Epithelial cell of prostate (primary cell): ENCODE measurements around the gene CPNE5.

Experiments
- DNase-seq: peaks from one replicate; pipeline ENCODE4 v3.0.0-alpha.2; 2011; ENCODE audit warnings: low read depth, low spot score
- H3K27ac ChIP-seq: fragments of 450-650 bp; 2 replicates; pipeline ENCODE4 v1.5.1; 2017; ENCODE audit warnings: mild to moderate bottlenecking

The CPNE5 gene

DNA sequence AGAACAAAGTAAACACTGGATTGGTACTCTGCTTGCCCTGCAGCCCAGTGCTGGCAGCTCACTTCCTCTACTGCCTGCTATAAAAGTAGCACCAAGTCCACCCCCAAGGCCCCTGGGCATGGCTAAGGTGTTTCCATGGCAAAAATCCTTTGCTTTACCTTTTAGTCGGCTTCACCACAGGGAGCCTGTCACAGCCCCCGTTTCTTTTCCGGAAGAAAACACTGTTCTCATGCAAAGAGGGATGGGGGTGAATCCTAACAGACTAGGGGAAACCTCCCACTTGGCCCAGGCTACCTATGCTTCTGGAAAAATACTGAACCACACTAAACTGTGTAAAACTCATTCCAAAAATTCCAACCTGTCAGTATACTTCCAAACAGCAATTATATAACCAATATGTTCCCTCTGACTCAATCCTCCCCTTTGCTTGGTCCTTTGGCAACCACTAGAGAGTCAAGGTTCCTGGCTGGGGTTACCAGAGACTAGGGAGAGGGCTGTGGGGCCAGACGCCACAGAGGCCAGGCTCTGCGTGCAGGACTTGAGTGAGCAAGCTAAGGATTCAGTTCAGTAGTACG, 19.2 kb upstream of the CPNE5 start:
- no peak overlapping the region for H3K27ac ChIP-seq
- DNase-seq, result no peak

DNA sequence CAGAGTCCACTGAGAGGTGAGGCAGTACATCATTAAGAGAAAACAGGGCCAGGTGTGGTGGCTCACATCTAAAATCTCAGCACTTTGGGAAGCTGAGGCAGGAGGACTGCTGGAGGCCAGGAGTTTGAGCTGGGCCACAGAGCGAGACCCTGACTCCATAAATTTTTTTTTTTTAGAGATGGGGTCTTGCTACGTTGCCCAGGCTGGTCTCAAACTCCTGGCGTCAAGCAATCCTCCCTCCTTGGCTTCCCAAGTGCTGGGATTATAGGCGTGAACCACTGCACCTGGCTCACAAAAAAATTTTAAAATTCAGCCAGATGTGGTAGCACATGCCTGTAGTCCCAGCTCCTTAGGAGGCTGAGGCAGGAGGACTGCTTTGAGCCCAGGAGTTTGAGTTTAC, 18.1 kb upstream of the CPNE5 start:
- DNase-seq, result no peak
- no peak overlapping the region for H3K27ac ChIP-seq

DNA sequence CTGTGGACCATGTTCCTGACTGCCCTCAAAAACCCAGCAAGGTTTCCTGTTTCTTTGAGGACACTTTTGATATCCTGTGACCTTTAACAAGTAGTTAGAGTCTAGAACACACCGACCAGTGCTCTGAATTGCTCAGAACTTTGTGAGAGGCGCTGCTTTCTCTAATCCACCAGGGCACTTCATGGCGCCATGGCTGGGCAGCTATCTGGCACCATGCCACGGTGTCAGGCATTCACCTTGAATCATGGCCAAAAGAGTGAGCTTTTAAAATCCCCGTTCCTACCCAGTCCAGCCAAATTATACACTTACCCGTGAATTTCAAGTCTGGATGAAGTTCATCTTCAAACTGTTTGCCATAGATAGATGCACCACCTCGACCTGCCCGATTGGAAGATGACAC, 17.0 kb upstream of the CPNE5 start:
- no peak overlapping the region for H3K27ac ChIP-seq

DNA sequence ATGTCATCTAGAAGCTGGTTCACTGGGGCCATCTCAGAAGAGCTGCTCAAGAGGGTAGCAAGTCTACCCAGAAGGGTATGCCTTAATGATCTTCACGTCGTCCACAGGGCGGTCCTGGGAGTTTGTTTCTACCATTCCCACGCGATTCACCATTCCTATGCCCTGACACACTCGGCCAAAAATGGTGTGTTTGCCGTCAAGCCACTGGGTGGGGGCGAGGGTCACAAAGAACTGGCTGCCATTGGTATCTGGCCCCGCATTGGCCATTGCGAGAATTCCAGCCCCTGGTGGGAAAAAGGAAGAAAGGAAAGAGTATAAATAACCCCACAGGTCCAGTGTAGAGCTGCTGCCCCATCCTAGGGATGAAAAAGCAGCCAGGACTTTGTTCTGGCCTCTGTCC, 16.5 kb upstream of the CPNE5 start:
- H3K27ac ChIP-seq, result no peak overlapping the region
- no peak for DNase-seq

More for the DNA sequence above, 17.0 kb upstream of the CPNE5 start:
- no peak for DNase-seq

DNA sequence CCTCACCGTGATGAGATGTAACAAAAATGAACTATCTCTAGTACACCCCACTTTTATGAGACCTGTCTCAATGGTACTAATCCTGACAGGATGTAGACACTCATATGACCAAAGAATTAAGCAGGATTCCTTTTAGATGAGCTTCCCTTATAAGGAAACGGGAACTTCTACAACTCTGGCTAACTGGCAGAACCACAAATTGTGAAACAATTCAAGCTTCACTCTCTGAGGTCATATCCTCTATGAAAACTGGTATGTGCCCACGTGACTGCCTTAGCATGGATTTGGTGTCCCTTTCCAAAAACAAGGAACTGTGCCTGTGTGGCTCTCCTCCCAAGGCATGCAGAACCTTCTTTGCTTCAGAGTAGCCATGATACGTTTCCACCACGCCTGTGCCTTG, 14.1 kb upstream of the CPNE5 start:
- H3K27ac ChIP-seq, result peak overlapping the region; percentile 81
- DNase-seq, result peak; percentile 58

DNA sequence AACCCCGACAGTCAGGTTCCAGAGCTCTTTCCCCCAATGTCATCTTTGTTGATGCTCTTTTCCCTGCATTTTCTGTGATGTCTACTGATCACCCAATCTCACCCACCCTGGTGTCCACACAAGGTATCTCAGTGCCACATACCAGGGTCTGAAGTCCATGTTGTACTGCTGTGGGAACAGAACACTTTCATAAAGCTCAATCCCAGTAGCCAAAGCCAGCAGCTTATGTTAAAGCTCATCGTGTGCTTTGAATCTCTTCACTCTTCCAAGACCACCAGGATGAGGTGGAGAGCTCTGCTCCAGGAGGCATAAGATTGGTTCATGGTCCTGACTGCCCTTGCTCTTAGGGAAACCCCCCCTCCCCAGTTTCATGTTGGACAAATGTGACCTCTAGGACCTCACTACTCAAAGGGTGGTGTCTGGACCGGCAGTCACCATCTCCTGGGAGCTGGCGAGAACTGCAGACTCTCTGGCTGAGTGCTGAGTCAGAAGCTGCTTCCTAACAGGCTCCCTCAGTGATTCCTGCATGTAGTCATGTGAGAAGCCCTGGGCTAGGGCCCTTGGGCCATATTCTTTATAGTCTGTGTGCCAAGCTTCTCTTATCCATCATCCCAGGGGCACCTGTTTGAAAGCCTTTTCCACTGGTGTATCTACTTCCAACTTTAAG, 13.4 kb upstream of the CPNE5 start:
- peak overlapping the region; percentile 81 for H3K27ac ChIP-seq
- no peak for DNase-seq

DNA sequence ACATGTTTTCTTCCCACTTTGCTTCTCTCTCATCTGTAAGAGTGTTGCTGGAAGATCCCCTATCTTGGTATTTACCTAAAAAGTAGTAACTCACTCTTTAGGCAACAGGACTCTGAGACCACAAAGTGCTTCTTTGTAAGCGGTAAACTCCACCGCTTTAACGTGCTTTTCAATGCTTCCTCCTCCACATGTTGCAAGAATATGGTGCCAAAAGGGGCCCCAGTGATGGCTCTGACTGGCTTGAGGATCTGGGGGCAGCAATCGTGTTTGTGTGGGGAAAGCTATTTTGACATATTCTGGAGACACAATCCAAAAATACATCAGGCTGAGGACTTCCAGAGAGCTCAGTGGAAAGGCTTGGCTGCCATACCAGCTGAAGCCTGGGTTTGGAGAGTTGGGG, 12.4 kb upstream of the CPNE5 start:
- DNase-seq, result no peak
- H3K27ac ChIP-seq, result peak overlapping the region; percentile 81

DNA sequence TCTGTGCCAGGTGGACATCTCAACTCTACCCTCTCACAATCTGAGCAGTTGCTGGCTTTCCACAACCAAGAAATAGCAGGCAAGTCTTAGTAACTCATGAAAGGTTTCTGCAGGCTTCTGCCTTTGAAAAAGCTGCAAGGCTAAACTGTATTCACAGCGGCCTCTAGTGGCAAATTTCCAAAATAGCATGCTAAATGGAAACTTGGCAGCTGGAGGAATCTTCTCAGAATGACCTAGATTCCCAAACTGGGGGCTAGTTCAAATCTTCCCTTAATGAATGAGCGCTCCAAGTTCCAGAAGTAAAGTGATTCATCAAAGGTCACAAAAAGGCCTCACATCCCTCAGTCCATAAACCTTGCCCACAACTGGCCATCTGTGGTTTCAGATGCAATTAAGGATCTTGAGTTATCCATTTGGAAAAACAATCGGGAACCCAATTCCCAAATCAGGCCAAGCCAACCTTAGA, 11.9 kb upstream of the CPNE5 start:
- DNase-seq, result no peak
- no peak overlapping the region for H3K27ac ChIP-seq

DNA sequence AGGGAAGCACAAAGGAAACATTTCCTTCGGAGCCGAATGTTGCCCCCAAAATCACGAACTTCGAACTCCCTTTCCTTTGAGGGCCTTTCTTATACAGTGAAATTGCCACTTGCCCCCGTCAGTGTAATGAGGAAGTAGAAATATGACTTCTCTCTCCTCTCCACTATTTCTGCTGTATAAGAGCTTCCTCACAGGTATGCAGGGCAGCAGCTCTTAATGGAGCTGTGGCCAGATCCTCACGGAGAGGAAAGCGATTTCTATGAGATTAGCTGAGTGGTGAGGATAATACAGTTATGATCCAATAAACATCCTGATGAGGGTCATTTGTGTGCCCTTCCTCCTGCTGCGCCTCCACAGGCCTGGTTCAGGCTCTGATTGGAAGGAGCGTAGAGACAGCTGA, 10.8 kb upstream of the CPNE5 start:
- no peak for DNase-seq
- H3K27ac ChIP-seq, result no peak overlapping the region

DNA sequence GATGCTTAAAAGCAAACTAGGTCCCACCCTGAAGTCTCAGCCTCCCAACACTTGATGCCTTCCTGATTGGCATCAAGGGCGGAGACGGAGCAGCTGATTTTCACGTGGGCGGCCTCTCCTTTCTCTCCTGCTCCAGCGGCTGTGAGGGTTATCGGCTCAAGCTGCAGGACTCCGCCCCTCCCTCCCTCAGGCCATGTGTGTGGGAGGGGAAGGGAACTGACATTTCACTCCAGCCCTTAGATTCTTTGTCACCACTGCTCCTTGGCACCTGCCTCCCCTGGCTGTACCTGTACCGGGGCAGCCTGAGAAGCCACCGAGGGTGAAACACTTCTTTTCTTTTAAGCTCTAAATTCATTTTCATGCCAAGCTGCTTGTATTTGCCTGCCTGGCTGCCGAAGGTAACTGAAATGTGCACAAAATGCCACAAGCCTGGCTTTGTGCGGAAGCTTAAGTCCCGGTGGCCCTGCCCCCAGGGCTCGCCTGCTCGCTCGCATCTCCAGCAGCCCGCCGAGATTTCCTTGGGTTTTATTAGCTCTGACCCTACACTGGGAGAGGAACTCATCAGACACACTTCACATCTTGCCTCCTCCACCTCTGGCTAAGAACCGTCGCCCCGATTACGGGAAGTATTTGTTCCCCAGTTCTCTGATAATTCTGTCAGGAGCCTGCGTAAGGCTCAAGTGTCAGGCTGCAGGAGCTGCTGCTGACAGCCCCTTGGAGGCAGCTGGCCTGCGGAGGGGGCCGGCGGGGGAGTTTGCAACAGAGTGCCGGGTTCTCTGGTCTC, 9.6 kb upstream of the CPNE5 start:
- DNase-seq, result no peak
- H3K27ac ChIP-seq, result no peak overlapping the region

DNA sequence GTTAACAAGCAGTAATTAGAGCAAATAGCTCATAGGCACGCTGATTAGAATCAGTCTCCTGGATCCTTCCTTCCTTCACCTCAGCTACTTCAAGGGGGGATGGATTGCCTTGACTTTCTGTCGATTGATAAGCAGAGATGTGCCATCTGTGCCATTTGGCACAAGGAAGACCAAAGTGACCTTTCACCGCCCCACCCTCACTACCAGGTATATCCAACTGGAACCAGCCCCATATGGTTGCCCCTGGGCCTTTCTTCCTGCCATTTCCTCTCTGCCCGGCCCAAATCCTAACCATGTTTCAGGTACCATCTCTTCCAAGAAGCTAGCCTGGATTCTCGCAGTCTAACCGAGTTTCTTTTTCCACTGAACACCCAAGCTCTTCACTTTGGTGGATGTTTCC, 8.7 kb upstream of the CPNE5 start:
- DNase-seq, result no peak
- no peak overlapping the region for H3K27ac ChIP-seq

DNA sequence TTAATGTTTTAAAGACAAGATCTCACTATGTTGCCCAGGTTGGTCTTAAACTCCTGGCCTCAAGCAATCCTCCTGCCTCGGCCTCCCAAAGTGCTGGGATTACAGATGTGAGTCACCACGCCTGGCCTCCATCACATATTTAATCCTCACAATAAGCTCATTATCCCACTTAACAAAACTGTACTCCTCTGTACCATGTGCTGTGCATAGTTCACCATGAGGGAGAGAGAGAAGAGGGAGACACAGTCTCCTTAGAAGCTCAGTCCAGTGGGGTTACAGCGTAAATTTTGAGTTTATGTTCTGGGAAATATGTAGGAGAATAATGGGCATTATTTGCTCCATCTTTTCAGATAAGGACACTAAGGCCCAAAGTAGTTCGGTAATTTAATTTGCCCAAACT, 7.9 kb upstream of the CPNE5 start:
- DNase-seq, result no peak
- no peak overlapping the region for H3K27ac ChIP-seq

DNA sequence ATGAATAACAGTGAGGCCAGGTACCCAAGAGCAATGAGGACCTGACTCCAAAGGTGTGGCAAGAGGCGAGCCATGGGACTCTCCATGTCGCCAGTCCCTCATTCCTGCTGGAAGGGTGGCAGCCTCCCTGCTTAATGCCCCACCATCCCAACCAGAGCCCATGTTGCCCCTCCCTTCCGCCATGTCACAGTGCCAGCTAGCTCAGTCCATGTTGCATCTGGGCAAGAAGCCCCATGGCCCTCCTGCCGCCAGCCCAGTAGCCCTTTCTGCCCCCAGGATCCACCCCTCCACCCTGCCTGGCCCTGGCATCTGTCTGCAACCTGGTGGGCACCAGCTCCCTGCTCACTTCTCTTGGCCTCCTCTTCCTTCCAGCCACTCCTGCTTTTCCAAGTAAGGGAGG, 6.0 kb upstream of the CPNE5 start:
- no peak for DNase-seq
- H3K27ac ChIP-seq, result no peak overlapping the region

DNA sequence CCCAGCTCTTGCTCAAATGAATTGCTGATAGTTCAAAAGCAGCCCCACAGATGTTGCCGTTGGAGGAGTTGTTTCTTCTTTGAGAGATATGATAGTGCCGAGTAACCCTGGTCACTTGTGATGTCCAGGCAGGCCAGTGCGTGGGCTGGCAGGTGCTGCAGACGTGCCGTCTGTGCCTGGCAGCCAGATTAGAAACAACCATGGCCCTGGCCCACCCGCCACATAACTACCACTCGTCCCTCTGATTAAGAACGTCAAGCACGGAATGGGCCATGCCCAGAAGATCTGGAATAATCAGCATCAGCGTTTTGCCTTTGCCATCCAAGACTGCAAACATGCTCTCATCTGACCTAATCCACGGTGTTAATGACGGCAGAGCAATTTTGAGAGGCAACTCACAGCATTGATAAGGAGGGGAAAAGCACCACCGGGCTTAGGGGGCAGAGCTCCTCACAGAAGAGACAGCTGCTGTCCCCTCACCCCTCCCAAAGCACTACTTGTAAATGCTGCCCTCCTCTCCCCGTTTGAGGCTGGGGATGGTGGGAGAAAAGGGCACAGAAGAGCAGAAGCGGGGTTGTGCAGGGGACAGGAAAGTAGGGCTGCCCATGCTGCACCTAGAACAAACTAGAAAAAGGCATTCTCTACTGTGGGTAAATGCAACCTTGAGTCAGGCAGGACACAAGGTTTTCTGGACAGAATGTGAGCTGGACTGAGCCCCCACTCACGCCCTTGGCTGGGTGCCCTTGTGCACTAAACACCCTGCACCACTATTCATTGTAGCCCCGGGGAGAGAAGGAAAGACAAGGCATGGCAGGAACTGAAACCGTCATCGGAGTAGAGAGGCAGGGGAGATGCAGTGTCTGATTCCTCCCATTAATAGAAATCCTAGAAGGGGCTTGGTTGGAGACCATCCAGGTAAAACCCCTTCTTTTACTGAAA, 5.3 kb upstream of the CPNE5 start:
- H3K27ac ChIP-seq, result no peak overlapping the region
- DNase-seq, result no peak

DNA sequence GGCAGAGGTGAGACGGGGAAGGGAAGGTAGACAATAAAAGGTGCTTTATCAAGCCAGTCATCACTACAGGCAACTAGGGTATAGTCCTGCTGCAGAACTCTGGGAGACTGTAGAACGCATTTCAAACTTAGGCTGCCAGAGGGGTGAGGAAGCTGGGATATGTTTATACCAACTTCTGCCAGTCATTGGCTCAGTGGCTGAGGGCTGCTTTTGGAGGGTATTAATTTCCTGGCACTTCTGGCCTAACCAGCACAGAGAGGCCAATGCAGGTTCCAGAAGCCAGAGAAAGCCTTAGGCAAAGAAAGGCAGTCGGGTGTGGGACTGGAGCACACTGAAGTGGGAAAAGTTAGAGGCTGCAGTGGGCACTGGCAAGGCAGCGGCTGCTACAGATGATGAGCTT, 3.9 kb upstream of the CPNE5 start:
- no peak overlapping the region for H3K27ac ChIP-seq
- DNase-seq, result no peak

DNA sequence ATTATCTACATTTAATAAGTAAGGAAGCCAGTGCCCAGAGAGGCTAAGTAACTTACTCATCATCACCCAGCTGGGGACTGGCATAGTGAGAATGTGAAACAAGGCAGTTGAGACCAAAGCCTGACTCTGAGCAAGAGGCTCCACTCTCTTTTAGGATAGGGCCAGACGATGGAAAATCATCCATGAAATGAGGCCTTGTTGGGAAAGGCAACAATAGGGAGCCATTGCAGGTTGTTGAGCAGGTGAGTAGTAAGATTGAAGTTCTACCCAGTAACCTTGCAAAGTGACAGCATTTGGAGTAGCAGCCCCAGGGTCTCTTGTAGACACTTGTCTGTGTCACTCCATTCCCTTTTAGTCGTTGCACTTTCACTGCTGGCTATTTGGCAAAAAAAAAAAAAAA, 2.5 kb upstream of the CPNE5 start:
- H3K27ac ChIP-seq, result no peak overlapping the region
- no peak for DNase-seq

DNA sequence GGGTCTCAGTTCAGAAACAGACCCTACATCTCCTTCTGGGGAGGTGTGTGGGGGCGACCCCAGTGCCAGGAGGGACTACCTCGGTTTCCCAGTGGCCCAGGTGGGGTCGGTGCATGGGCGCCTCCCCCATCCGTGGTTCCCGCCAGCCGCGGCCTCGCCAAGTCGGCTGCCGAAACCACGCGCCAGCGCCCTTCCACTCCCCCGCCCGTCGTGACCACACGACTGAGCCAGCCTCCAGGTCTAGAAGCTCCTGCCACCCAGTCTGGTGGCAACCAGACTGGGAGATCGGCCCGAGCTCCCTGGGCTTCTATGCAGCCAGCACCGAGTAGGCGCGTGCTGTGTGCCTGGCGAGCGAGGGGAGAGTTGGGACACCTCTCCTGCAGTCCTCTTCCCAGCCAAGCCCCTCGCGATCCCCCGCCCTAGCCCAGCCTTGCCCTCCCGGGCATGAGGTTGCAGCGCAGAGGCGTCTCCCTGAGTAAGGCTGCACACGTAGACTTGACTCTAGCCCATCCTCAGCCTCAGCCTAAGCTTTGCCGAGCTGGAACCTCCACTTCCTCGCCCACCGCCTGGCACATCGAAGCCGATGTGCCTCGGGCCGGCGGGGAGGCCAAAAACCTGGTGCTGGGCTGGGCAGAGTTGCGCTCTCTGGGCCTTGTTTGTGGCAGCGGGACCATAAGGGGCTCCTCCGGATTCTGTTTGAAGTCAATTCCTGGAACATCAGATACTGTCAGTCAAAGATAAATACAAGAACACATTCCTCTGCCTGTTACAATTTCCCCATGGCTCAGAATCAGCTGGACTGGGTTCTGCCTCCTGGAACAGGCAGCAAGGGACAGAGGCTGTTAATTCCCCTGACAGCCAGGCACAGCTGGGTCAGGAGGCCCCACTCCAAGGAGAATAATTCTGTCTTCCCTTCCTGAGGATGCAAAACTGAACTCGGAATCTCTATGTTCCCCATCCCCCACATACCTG, 1.5 kb upstream of the CPNE5 start:
- no peak for DNase-seq
- H3K27ac ChIP-seq, result no peak overlapping the region

DNA sequence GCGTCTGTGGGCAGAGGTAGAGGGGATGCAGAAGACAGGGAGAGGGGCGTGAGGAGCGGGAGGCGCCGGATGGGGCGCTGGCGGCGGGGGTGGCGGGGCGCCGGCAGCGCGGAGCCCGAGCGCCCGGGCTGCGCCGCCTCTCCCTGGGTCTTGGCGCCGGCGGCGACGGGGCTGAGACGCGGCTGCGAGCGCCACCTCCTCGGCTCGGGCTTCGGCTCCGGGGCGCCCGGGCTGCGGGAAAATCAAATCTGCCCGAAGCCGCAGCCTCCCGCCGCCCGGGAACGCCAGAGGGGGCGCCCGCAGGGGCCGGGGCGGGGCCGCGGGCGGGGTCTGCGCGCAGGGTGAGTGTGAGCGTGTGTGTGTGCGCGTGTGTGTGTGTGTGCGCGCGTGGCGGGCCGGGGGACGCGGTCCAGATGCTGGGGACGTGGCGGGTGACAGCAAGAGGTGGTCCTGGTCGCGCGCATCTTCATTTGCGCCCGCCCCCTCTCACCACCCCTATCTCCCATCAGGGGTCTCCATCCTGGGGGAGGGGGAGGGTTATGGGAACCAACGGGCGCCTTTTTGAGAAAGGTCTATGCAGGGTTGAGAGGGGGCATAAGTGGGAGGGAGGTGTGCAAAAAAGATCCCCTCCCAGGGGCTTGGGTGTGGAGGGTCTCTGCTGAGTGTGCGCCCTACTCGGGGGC, 646 bp upstream of the CPNE5 start:
- H3K27ac ChIP-seq, result no peak overlapping the region
- DNase-seq, result no peak

DNA sequence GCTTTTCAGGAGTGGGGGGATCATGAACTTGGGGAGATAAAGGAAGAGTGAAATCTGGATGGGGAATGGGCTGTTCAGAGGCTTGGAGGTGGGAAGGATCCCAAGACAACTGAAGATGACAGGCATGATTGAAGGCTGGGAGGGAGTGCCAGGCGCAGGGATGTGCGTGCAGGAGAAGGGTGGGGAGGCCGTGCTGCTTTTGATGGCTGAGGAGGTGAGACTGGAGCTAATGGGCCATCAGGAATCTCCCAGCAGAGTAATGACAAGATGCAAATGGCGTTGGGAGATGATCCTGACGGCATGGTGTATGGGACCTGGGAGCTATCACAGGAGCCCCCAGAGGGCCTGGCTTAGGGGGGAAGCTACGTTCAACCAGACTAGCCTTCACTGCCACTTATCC, 1.6 kb downstream of the CPNE5 start:
- no peak for DNase-seq
- H3K27ac ChIP-seq, result no peak overlapping the region
